ENCODE results near the gene SLC41A2. TPM values are rescaled to one million over a fixed set of nuclear protein-coding genes. Genes with fewer than 3 reads are reported as not detected.

SLC41A2 gene
- polyA plus RNA-seq, 1 donor (not counting 4 experiments of a cell fraction or from before 2014, with no cell fraction given), result 1.2 TPM

DNA sequence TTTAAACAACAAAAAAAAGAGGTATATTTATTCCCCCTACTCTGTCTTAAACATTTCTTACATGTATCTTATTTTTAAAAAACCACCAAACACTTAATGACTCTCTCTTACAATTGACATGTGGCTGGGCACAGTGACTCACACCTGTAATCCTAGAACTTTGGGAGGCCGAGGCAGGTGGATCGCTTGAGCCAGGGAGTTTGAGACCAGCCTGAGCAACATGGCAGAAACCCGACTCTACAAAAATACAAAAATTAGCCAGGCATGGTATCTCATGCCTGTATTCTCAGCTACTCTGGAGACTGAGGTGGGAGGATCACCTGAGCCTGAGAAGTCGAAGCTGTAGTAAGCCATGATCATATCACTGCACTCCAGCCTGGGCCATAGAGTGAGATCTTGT, 16.0 kb downstream of the SLC41A2 start:
- H3K27ac ChIP-seq (ENCODE audit: control insufficient read depth, insufficient read depth, low read length), result no peak overlapping the region
- H3K79me2 ChIP-seq (ENCODE audit: control insufficient read depth, insufficient read depth, low read length), result no peaks in the 10 kb centered on the region
- H3K4me2 ChIP-seq (ENCODE audit: control insufficient read depth, extremely low read depth, insufficient read depth, low read depth, low read length), result no peak overlapping the region
- no peak overlapping the region for H2AFZ ChIP-seq (ENCODE audit: control insufficient read depth, low read length)
- no peaks in the 10 kb centered on the region for H3K9me3 ChIP-seq (ENCODE audit: control insufficient read depth, low read depth, low read length)
- FAIRE-seq, result no peak
- no peak overlapping the region for H3K4me3 ChIP-seq (ENCODE audit: control insufficient read depth in 2 of 3, extremely low read depth in 1 of 3, insufficient read depth in 2 of 3, low read depth in 1 of 3, low read length in 3 of 3)
- no peaks in the 10 kb centered on the region for H3K36me3 ChIP-seq (ENCODE audit: control insufficient read depth in 2 of 2, extremely low read depth in 1 of 2, insufficient read depth in 2 of 2, low read length in 2 of 2)
- no peaks in the 10 kb centered on the region for H3K9me1 ChIP-seq (ENCODE audit: control insufficient read depth, extremely low read depth, insufficient read depth, low read length)
- H4K20me1 ChIP-seq (ENCODE audit: control insufficient read depth, extremely low read depth, insufficient read depth, low read length), result no peaks in the 10 kb centered on the region
- H3K27me3 ChIP-seq (ENCODE audit: control insufficient read depth, extremely low read depth, insufficient read depth, low read length), result no peaks in the 10 kb centered on the region
- no peak for DNase-seq (ENCODE audit: low read depth, low spot score)
- dilution Hi-C loops (cut with MboI; ENCODE audit: extremely low pct_ligation_motif_present, low sequenced_read_pairs), result no loop called here
- TF ChIP-seq, protein P1, sequence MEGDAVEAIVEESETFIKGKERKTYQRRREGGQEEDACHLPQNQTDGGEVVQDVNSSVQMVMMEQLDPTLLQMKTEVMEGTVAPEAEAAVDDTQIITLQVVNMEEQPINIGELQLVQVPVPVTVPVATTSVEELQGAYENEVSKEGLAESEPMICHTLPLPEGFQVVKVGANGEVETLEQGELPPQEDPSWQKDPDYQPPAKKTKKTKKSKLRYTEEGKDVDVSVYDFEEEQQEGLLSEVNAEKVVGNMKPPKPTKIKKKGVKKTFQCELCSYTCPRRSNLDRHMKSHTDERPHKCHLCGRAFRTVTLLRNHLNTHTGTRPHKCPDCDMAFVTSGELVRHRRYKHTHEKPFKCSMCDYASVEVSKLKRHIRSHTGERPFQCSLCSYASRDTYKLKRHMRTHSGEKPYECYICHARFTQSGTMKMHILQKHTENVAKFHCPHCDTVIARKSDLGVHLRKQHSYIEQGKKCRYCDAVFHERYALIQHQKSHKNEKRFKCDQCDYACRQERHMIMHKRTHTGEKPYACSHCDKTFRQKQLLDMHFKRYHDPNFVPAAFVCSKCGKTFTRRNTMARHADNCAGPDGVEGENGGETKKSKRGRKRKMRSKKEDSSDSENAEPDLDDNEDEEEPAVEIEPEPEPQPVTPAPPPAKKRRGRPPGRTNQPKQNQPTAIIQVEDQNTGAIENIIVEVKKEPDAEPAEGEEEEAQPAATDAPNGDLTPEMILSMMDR (optimal IDR thresholded peaks at IDR 0.05 in 1 of 3, IDR thresholded peaks at IDR 0.05 in 1 of 3, conservative IDR thresholded peaks at IDR 0.05 in 1 of 3; ENCODE audit: extremely low read depth in 1 of 3, insufficient read depth in 2 of 3, low read length in 3 of 3), result no peak
- no peak for TF ChIP-seq EZH2 (IDR thresholded peaks at IDR 0.05; ENCODE audit: low read length)
- H3K9ac ChIP-seq (ENCODE audit: control insufficient read depth, extremely low read depth, insufficient read depth, low read length), result no peak overlapping the region
- no peaks in the 10 kb centered on the region for H3K4me1 ChIP-seq (ENCODE audit: control insufficient read depth, extremely low read depth, insufficient read depth, low read length)

DNA sequence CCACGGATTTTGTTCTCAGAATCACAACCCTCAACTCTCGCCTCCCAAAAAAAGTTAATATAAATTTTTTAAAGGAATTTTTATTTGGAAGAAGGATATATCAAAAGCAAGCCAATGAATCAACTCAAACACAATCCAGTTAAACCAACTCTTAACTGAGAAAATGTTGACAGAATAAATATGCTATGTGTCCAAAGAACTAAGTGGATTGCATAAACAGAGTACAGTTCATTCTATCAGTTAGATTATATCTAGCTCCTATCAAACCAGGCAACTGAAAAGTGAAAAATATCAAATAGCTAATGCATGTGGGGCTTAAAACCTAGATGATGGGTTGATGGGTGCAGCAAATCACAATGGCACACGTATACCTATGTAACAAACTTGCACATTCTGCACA, 16.6 kb downstream of the SLC41A2 start:
- no peaks in the 10 kb centered on the region for H3K4me1 ChIP-seq (ENCODE audit: control insufficient read depth, extremely low read depth, insufficient read depth, low read length)
- no peak overlapping the region for H3K9ac ChIP-seq (ENCODE audit: control insufficient read depth, extremely low read depth, insufficient read depth, low read length)
- no peak overlapping the region for H3K27ac ChIP-seq (ENCODE audit: control insufficient read depth, insufficient read depth, low read length)
- H2AFZ ChIP-seq (ENCODE audit: control insufficient read depth, low read length), result no peak overlapping the region
- H3K9me1 ChIP-seq (ENCODE audit: control insufficient read depth, extremely low read depth, insufficient read depth, low read length), result no peaks in the 10 kb centered on the region
- dilution Hi-C loops (cut with MboI; ENCODE audit: extremely low pct_ligation_motif_present, low sequenced_read_pairs), result no loop called here
- H3K79me2 ChIP-seq (ENCODE audit: control insufficient read depth, insufficient read depth, low read length), result no peaks in the 10 kb centered on the region
- no peak for DNase-seq (ENCODE audit: low read depth, low spot score)
- H4K20me1 ChIP-seq (ENCODE audit: control insufficient read depth, extremely low read depth, insufficient read depth, low read length), result no peaks in the 10 kb centered on the region
- no peak overlapping the region for H3K4me3 ChIP-seq (ENCODE audit: control insufficient read depth in 2 of 3, extremely low read depth in 1 of 3, insufficient read depth in 2 of 3, low read depth in 1 of 3, low read length in 3 of 3)
- TF ChIP-seq EZH2 (IDR thresholded peaks at IDR 0.05; ENCODE audit: low read length), result no peak
- TF ChIP-seq, protein P1 (optimal IDR thresholded peaks at IDR 0.05 in 1 of 3, IDR thresholded peaks at IDR 0.05 in 1 of 3, conservative IDR thresholded peaks at IDR 0.05 in 1 of 3; ENCODE audit: extremely low read depth in 1 of 3, insufficient read depth in 2 of 3, low read length in 3 of 3), result no peak
- no peaks in the 10 kb centered on the region for H3K27me3 ChIP-seq (ENCODE audit: control insufficient read depth, extremely low read depth, insufficient read depth, low read length)
- no peak overlapping the region for H3K4me2 ChIP-seq (ENCODE audit: control insufficient read depth, extremely low read depth, insufficient read depth, low read depth, low read length)
- FAIRE-seq, result no peak
- no peaks in the 10 kb centered on the region for H3K36me3 ChIP-seq (ENCODE audit: control insufficient read depth in 2 of 2, extremely low read depth in 1 of 2, insufficient read depth in 2 of 2, low read length in 2 of 2)
- no peaks in the 10 kb centered on the region for H3K9me3 ChIP-seq (ENCODE audit: control insufficient read depth, low read depth, low read length)

Data from keratinocyte (primary cell).